Measurements from ENCODE around the gene RUNX2.

RUNX2 gene

DNA sequence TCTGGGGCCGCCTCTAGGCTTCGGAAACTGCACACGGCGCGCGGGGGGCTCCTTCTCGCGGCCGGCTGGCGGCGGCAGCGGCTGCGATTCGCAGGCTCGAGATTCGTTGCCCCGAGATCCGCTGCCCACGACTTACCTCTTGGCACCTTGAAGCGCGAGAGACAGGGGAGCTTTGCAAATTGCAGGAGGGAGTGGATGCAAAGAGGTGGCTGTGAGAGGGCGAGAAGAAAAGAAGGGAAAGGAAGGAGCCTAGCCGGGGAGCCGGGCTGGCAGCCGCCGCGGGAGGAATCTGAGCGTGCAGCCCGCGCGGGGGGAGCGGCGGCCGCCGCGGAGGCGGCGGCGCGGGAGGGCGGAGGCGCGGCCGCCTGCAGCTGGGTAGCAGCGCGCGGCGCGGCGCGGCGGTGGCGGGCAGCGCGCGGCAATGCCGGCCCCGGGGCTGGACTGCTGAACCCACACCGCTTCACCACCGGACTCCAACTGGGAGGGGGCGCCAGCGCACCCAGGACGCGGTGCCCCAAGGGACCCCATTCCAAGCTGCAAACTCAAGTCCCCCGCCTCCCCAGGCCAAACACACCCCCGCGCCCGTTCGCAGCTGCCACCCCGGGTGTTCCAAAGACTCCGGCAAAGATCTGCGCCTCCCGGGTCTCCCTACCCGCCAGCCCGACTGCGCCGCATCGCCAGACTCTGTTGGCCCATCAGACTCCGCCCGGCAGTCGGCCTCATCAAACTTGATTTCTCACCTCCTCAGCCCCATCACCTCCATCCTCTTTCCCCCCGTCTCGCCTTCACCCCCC, 93.8 kb downstream of the RUNX2 start (continued):
- TF ChIP-seq, protein P1, sequence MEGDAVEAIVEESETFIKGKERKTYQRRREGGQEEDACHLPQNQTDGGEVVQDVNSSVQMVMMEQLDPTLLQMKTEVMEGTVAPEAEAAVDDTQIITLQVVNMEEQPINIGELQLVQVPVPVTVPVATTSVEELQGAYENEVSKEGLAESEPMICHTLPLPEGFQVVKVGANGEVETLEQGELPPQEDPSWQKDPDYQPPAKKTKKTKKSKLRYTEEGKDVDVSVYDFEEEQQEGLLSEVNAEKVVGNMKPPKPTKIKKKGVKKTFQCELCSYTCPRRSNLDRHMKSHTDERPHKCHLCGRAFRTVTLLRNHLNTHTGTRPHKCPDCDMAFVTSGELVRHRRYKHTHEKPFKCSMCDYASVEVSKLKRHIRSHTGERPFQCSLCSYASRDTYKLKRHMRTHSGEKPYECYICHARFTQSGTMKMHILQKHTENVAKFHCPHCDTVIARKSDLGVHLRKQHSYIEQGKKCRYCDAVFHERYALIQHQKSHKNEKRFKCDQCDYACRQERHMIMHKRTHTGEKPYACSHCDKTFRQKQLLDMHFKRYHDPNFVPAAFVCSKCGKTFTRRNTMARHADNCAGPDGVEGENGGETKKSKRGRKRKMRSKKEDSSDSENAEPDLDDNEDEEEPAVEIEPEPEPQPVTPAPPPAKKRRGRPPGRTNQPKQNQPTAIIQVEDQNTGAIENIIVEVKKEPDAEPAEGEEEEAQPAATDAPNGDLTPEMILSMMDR (tag by site-specific recombination; IDR thresholded peaks at IDR 0.05): peak; percentile 67
- TF ChIP-seq ZNF394 (tag by site-specific recombination; IDR thresholded peaks at IDR 0.05; ENCODE audit: borderline replicate concordance) (peak; percentile 11; the same call in 1 of the 2 replicates), ZNF501 (tag by site-specific recombination; IDR thresholded peaks at IDR 0.05) (peak; percentile 22; the same call in 1 of the 2 replicates), ZNF768 (tag by site-specific recombination; IDR thresholded peaks at IDR 0.05) (no peak), KLF8 (tag by site-specific recombination; IDR thresholded peaks at IDR 0.05) (peak; percentile 16; the same call in 1 of the 2 replicates), ZNF777 (tag by site-specific recombination; IDR thresholded peaks at IDR 0.05; ENCODE audit: borderline replicate concordance) (peak; percentile 83; the same call in 1 of the 2 replicates), KLF9 (tag by site-specific recombination; IDR thresholded peaks at IDR 0.05; ENCODE audit: low read depth) (peak; percentile 67), ZFHX2 (tag by site-specific recombination; conservative IDR thresholded peaks at IDR 0.05) (peak; percentile 49), YY1 (tag by site-specific recombination; IDR thresholded peaks at IDR 0.05) (no peak), ZNF585B (tag by site-specific recombination; IDR thresholded peaks at IDR 0.05) (no peak), ZIC2 (tag by site-specific recombination; IDR thresholded peaks at IDR 0.05) (peak; percentile 59; the same call in 1 of the 2 replicates), ZNF76 (tag by site-specific recombination; IDR thresholded peaks at IDR 0.05; ENCODE audit: borderline replicate concordance, low read depth) (0 out of 2 replicates have a peak, but pooled peaks have one; percentile 35), ZNF324 (tag by site-specific recombination; IDR thresholded peaks at IDR 0.05) (peak; percentile 40; the same call in 1 of the 2 replicates), IKZF3 (tag by site-specific recombination; IDR thresholded peaks at IDR 0.05) (no peak), ZBTB17 (tag by site-specific recombination; IDR thresholded peaks at IDR 0.05) (peak; percentile 47; the same call in 1 of the 2 replicates), SP3 (tag by site-specific recombination; IDR thresholded peaks at IDR 0.05) (no peak), ZSCAN16 (tag by site-specific recombination; IDR thresholded peaks at IDR 0.05) (no peak)
- TF ChIP-seq, protein P2, sequence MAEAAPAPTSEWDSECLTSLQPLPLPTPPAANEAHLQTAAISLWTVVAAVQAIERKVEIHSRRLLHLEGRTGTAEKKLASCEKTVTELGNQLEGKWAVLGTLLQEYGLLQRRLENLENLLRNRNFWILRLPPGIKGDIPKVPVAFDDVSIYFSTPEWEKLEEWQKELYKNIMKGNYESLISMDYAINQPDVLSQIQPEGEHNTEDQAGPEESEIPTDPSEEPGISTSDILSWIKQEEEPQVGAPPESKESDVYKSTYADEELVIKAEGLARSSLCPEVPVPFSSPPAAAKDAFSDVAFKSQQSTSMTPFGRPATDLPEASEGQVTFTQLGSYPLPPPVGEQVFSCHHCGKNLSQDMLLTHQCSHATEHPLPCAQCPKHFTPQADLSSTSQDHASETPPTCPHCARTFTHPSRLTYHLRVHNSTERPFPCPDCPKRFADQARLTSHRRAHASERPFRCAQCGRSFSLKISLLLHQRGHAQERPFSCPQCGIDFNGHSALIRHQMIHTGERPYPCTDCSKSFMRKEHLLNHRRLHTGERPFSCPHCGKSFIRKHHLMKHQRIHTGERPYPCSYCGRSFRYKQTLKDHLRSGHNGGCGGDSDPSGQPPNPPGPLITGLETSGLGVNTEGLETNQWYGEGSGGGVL (tag by site-specific recombination; IDR thresholded peaks at IDR 0.05): peak; percentile 92
- TF ChIP-seq, protein P3, sequence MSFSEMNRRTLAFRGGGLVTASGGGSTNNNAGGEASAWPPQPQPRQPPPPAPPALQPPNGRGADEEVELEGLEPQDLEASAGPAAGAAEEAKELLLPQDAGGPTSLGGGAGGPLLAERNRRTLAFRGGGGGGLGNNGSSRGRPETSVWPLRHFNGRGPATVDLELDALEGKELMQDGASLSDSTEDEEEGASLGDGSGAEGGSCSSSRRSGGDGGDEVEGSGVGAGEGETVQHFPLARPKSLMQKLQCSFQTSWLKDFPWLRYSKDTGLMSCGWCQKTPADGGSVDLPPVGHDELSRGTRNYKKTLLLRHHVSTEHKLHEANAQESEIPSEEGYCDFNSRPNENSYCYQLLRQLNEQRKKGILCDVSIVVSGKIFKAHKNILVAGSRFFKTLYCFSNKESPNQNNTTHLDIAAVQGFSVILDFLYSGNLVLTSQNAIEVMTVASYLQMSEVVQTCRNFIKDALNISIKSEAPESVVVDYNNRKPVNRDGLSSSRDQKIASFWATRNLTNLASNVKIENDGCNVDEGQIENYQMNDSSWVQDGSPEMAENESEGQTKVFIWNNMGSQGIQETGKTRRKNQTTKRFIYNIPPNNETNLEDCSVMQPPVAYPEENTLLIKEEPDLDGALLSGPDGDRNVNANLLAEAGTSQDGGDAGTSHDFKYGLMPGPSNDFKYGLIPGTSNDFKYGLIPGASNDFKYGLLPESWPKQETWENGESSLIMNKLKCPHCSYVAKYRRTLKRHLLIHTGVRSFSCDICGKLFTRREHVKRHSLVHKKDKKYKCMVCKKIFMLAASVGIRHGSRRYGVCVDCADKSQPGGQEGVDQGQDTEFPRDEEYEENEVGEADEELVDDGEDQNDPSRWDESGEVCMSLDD (tag by site-specific recombination; IDR thresholded peaks at IDR 0.05): 0 out of 2 replicates have a peak, but pooled peaks have one; percentile 17
- TF ChIP-seq, protein P4, sequence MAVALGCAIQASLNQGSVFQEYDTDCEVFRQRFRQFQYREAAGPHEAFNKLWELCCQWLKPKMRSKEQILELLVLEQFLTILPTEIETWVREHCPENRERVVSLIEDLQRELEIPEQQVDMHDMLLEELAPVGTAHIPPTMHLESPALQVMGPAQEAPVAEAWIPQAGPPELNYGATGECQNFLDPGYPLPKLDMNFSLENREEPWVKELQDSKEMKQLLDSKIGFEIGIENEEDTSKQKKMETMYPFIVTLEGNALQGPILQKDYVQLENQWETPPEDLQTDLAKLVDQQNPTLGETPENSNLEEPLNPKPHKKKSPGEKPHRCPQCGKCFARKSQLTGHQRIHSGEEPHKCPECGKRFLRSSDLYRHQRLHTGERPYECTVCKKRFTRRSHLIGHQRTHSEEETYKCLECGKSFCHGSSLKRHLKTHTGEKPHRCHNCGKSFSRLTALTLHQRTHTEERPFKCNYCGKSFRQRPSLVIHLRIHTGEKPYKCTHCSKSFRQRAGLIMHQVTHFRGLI (tag by site-specific recombination; IDR thresholded peaks at IDR 0.05): peak; percentile 45; the same call in 1 of the 2 replicates
- TF ChIP-seq, protein P5, sequence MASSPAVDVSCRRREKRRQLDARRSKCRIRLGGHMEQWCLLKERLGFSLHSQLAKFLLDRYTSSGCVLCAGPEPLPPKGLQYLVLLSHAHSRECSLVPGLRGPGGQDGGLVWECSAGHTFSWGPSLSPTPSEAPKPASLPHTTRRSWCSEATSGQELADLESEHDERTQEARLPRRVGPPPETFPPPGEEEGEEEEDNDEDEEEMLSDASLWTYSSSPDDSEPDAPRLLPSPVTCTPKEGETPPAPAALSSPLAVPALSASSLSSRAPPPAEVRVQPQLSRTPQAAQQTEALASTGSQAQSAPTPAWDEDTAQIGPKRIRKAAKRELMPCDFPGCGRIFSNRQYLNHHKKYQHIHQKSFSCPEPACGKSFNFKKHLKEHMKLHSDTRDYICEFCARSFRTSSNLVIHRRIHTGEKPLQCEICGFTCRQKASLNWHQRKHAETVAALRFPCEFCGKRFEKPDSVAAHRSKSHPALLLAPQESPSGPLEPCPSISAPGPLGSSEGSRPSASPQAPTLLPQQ (tag by site-specific recombination; IDR thresholded peaks at IDR 0.05): no peak
- TF ChIP-seq, protein P6, sequence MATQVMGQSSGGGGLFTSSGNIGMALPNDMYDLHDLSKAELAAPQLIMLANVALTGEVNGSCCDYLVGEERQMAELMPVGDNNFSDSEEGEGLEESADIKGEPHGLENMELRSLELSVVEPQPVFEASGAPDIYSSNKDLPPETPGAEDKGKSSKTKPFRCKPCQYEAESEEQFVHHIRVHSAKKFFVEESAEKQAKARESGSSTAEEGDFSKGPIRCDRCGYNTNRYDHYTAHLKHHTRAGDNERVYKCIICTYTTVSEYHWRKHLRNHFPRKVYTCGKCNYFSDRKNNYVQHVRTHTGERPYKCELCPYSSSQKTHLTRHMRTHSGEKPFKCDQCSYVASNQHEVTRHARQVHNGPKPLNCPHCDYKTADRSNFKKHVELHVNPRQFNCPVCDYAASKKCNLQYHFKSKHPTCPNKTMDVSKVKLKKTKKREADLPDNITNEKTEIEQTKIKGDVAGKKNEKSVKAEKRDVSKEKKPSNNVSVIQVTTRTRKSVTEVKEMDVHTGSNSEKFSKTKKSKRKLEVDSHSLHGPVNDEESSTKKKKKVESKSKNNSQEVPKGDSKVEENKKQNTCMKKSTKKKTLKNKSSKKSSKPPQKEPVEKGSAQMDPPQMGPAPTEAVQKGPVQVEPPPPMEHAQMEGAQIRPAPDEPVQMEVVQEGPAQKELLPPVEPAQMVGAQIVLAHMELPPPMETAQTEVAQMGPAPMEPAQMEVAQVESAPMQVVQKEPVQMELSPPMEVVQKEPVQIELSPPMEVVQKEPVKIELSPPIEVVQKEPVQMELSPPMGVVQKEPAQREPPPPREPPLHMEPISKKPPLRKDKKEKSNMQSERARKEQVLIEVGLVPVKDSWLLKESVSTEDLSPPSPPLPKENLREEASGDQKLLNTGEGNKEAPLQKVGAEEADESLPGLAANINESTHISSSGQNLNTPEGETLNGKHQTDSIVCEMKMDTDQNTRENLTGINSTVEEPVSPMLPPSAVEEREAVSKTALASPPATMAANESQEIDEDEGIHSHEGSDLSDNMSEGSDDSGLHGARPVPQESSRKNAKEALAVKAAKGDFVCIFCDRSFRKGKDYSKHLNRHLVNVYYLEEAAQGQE (tag by site-specific recombination; IDR thresholded peaks at IDR 0.05): 0 out of 2 replicates have a peak, but pooled peaks have one; percentile 13
- TF ChIP-seq, protein P7, sequence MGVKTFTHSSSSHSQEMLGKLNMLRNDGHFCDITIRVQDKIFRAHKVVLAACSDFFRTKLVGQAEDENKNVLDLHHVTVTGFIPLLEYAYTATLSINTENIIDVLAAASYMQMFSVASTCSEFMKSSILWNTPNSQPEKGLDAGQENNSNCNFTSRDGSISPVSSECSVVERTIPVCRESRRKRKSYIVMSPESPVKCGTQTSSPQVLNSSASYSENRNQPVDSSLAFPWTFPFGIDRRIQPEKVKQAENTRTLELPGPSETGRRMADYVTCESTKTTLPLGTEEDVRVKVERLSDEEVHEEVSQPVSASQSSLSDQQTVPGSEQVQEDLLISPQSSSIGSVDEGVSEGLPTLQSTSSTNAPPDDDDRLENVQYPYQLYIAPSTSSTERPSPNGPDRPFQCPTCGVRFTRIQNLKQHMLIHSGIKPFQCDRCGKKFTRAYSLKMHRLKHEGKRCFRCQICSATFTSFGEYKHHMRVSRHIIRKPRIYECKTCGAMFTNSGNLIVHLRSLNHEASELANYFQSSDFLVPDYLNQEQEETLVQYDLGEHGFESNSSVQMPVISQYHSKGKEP (tag by site-specific recombination; IDR thresholded peaks at IDR 0.05): no peak
